NCI-H69 (cell line): ENCODE measurements around the gene MRRF.
A peak's percentile ranks its signal among the peaks of the same experiment; 100 is the strongest.

Experiments used
- DNase-seq: peaks from one replicate; lab custom pipeline; 2025; lab: John Stamatoyannopoulos, UW

Gene MRRF

GRCh38 chr9:122264360-122265148 lies at the start of gene MRRF, which contains the start of gene RBM18:
MRRF (plus strand) TSS chr9:122264882; CDS start chr9:122270892, 6,010 bp downstream.
RBM18 (minus strand) TSS chr9:122264840; CDS start chr9:122261492, 3,348 bp downstream.
- DNase-seq, result peak; percentile 96

GRCh38 chr9:122215663-122216062 lies 49.0 kb upstream of the MRRF start:
- no peak for DNase-seq

- no peak for DNase-seq
These were observed 48.4 kb upstream of the MRRF start for GRCh38 chr9:122216138-122216797.

DNA sequence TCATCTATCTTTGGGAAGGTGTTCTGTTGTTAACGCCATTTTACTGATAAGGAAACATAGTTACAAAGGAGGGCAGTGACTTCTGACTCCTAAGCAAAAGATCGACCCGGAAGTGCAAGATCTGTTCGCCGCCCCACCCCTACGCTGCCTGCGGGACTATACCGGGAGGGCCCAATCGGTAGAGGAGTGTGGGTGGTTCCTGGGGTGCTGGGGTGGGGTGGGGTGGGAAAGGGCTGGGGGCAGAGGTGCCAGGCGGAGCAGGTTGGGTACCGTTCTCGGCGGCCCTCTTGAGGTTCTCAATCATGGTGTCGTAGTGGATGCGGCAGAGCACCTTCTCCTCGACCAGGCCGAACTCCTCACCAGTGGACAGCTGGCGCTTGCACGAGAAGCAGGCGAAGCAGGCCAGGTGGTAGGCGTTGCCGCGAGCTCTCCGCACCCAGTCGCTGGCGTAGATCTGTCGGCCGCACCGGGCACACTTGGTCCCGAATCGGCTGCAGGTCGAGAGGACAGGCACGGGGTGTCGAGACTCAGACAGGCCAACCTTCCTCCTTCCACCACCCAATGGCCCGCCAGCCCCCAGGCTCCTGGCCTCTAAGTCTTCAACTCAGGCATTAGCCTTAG lies 47.8 kb upstream of the MRRF start:
- DNase-seq, result no peak

DNA sequence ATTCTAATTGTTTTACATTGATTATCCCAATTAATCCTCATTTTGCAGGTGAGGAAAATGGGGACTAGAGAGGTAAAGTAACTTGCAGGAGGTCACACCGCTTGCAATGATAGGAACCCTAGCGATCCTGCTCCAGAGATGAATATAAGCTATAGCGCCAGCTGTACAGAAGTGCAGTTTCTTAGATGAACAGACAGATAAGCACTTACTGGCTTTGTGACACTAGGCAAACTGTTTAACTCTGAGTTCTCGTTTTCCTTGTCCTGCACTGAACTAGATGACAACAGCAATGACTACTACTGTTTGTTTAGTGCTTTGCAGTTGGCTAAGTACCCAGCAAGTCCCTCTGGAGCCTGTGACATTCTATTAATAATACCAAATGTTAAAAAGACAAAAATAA lies 47.0 kb upstream of the MRRF start:
- DNase-seq, result no peak

GRCh38 chr9:122218071-122218934 lies 46.4 kb upstream of the MRRF start:
- no peak for DNase-seq

- no peak for DNase-seq
These were observed 45.5 kb upstream of the MRRF start for GRCh38 chr9:122218935-122219855.

DNA sequence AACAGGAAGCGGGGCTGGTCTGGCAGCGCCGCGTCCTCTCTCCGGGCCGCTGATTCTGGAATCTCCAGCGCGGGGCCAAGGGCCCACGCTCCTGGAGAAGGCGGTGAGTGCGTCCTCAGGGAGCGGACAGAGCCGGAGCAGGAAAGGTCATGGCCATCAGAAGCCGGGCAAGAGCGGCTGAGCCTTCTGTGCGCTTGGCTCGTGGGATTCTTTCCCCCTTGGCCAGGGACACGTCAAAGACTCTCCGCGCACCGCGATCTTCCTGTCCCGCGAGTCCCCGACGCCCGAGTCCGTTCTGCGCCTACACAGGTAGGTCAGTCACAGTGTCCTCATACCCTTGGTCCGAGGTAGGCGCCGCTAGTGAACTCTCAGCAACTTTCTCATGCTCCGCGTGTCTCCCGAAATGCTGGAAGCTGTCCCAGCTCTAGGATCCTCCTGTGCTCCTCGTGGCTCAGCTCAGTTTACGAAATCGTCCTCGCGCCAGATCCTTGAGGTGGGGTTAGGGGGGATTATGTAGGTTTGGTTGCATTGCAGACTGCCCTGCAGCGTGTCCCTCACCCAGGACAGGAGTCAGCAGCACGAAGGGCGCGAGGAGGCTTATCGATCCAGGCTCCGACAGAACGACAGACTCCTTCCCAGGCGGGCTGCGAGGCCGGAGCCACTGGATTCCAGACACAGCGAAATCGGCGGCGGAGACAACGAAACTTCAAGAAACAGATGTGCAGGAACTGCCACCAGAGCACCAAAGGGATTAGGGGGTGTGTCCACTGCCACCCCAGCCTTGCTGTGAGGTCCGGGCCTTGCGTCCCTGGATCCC lies 44.6 kb upstream of the MRRF start:
- DNase-seq, result no peak

DNA sequence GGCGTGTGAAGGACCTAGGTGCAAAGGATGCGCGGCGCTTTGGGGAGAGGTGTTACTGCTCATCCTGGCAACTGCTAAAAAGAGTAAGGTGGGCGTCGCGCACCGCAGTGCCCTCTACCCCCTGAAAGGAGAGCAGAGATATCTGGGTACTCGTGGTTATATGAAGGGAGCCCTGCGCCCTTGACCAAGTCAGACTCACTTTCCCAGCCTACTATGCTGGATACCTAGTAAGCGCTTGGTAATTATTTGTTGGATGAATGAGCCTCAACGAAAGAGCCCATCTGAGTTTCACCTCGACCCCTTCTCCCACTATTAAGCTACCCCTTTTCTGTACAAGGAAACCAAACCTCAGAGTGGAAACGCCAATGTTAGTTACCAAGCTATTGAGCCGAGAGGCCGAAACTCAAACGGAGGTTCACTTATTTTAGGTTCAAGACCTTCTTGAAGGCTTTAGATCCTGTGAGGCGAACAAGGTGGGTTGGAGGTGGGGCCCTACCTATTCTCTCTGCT lies 44.0 kb upstream of the MRRF start:
- DNase-seq, result no peak

DNA sequence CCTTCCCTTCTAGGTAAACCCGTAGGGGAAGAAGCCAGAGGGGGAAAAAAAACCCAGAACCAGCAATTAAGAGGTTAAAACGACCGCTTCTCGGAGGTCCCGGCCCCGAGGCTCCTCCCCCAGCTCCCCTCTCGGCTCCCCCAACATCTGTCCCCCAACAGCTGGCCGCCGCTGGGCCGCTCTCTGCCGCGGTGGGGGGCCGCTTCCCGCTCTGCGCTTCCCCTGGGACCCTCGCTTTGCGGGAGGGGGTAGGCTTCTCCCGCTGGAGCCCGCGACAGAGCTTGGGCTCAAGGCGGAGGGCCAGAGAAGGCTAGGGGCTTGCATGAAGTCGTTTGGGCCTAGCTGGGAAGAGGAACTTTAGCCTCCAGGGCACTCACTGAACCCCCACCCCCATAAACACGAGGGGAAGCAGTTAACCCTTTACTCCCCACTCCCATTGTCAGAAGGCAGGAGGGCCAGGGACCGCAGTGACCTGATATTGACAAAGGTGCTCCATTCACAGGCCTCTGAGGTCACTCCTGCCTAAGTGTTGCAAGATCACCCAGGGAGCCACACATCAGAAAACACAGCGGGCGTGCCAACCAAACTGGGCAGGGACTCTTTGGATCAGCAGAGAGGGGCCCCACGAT lies 43.4 kb upstream of the MRRF start:
- no peak for DNase-seq

- DNase-seq, result no peak
These were observed 41.9 kb upstream of the MRRF start for GRCh38 chr9:122222791-122223190.

- no peak for DNase-seq
These were observed 41.2 kb upstream of the MRRF start for GRCh38 chr9:122223435-122223834.

DNA sequence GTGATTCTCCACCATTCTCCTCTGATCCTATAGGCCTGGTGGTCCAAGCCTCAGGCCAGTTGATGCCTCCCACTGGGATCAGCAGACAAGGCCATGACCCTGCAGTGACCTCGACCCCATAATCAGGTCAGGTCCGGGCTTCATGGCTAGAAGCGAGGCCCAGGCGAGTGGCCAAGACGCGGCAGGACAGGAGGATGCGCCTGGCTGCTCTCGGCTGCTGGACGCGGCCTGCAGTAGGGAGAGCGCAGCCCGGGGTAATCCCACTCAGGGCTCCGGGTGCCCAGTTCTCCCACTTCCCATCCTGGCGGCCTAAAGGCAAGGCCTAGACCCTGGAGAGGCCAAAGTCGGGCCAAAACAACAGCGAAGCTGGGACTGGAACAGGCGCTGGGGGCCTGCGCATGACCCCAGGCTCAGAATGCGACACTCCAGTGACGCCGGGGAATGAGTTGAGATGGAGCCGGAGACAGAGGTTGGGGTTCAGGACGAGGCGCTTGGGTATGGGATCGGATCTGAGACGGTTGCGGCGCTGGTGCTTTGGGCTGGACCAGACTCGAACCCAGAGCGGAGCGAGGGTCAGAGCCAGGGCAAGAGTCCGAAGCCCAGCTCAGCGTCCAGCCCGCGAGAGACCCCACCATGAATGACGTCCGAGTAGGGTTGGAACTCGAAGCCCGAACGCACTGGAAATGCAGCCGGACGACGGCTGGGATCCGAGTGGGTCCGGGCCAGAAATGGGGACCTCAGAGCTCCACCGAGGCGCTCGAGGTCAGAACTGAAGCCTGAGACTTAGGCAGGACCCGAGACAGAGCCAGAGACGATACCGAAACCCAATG lies 39.2 kb upstream of the MRRF start:
- no peak for DNase-seq

DNA sequence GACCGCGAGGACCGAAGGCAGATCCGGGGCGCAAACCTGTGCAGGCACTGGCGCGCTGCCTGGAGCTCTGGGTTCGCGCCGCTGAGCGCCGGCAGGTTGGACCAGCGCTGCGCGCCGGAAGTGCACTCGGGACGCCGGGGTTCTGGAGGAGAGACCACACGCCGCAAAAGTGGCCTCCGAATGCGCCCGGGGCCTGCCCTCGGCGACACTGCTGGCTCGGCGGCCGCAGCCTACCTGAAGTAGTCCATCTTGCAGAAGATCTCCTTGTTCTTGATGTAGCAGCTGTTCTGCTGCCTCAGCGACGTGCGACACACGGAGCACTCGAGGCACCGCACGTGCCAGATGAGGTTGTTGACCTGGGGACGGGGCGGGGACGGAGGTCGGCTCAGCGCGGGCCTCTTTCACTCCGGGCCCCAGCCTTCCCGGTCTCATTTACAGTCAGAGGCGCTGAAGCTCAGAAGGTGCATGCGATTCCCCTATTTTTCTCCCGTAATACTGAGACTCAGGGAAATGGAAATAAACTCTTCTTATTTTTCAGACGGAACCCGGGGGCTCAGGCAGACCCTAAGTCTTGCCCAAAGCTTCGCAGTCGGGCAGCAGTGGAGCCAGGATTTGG lies 38.4 kb upstream of the MRRF start:
- no peak for DNase-seq

GRCh38 chr9:122226758-122227574 lies 37.7 kb upstream of the MRRF start:
- DNase-seq, result peak; percentile 58

DNA sequence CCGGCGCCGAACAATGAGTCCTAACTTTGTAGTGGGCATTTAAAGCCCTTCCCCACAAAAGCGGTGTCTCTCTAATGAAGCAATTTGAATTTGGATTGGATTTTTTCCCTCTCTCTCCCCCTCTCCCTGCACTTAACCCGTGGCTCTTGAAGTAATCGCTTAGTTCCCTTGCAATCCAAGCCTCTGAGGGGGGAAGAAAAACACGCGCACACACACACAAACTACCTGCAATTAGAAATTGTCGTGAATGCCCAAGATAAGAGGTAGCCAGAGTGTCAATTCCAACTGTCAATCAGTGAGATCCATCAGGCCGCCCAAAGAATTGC lies 37.1 kb upstream of the MRRF start:
- no peak for DNase-seq

GRCh38 chr9:122228191-122228567 lies 36.5 kb upstream of the MRRF start:
- peak; percentile 43 for DNase-seq
